Measurements from ENCODE around the gene NUP210.

NUP210 gene

GRCh38 chr3:13288732-13289718, 131.1 kb downstream of the NUP210 start:
- DNase-seq (ENCODE audit: low read depth): no peak

- DNase-seq (ENCODE audit: low read depth): no peak
Observed at GRCh38 chr3:13287833-13288232, 132.3 kb downstream of the NUP210 start.

DNA sequence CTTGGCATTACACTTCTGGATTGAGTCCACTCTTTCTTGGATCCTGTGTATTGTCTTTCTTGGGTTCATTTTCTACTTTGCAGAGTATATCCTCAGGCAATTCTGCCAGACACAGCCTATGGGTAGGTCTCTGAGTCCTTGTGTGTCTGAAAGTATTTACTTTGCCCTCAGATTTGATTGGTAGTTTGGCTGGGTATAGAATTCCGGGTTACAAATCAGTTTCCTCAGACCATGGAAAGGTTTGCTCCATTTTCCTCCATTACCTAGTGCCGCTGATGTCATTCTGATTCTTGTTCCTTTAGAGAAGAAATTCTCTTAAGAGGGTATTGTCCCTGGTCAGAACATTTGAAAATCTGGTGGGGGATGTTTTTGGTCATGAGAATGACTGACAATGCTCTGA, 133.2 kb downstream of the NUP210 start:
- no peak for DNase-seq (ENCODE audit: low read depth)

- DNase-seq (ENCODE audit: low read depth): no peak
Observed at GRCh38 chr3:13285007-13285567, 135.0 kb downstream of the NUP210 start.

- no peak for DNase-seq (ENCODE audit: low read depth)
Observed at GRCh38 chr3:13283877-13284264, 136.3 kb downstream of the NUP210 start.

DNA sequence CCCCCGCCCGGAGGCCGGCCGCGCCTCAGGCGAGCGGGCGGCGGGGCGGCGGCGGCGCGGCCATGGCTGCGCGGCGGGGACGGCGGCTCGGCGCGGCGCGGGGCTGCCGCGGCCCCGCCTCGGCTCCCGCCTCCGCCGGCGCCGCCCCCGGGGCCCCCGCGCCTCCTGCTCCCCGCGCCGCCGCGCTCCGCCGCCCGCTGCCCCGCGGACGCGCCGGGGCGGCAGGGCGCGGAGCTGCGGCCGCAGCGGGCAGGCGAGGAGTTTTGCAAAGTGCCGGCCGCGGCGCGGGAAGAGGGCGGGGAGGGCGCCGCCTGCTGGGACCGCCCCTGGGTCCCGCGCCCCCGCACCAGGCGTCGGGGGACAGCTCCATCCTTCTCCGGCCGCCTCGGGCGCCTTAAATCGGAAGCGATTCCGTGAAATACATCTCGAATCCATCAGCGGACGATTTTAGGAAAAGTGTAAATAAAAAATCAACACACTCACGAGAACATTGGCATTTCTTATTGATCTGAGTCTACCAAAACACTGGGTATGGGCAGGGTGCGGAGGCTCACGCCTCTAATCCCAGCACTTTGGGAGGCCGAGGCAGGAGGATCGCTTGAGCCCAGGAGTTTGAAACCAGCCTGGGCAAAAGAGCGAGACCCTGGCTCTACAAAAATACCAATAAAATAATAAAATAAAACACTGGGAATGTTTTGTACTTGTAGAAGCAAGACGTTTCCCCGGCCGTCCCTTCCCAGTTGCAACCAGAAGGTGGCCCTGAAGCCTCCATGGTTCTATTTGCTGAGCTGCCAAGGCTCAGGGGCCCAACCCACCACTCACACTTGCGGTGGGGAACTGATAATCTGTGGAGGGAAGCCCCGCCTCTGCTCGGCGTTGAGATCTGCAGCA, 136.9 kb downstream of the NUP210 start:
- no peak for DNase-seq (ENCODE audit: low read depth)

- DNase-seq (ENCODE audit: low read depth): no peak
Observed at GRCh38 chr3:13282358-13282985, 137.7 kb downstream of the NUP210 start.

DNA sequence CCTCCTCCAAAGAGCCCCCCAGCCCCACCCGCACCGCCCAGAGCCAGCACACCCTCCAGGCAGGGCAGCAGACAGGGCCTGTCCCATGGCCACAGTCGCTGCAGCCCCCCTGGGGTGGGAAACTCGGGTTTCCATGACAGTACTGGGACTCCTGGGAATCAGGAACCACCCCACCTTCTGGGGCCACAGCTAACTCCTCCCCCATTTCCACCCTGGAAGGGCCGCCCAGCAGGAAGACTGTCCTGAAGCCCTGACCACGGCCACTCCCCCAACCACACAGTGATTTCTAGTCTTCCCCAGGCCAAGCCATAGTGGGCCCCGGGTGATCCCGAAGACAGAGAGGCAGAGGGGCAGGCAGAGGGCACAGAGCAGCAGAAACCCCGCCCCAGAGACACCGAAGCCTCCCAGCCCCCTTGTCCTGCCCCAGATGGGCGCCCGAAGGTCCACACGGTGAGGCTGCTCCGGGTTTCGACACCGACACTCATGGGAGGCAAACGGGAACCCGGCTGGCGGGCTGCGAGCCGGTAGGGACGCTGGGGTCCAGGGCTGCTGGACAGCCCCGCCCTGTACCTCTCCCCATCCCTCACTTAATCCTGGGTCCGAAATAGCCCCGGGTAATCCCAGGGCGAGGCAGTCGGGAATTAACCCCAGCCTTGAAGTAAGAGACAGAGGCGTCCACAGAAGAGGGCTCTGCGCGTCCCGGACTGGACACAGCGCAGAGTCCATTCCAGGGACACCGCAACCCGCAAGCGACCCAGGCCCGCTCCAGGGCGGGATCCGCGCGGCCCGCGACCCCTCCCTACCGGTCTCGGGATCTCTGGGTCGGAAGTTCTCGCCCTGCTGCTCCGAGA, 138.4 kb downstream of the NUP210 start:
- no peak for DNase-seq (ENCODE audit: low read depth)

DNA sequence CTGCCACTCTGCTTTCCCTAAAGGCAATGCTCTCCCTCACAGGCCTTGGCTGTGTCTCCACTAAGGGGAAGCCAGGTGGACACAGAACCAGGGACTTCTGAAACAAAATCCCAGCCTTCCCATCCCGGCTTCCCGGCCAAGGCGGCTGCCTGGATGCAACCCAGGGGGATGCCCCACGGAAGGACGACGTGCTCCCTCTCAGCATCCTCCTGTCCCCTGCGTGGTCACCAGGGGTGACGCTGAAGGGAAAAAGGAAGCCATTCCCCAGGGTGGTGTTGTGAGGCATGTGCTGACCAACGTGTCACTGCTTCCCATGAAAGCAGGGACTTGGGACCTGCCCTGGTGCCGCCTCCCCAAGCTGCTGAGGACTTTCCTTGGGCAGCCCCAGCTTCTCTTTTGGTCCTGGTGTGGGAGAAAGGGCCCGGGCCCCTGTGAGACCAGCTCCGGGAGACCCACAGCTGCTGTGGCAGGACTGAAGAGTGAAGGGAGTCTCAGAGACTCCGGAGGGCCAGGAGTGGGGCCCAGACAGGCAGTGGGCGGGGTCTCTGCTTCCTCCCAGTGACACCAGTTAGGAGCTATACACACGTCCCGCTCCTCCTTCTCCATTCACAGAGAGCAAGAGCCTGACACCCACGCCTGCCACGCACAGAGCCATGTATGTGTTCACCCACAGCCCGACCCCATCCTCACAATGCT, 139.2 kb downstream of the NUP210 start:
- no peak for DNase-seq (ENCODE audit: low read depth)

DNA sequence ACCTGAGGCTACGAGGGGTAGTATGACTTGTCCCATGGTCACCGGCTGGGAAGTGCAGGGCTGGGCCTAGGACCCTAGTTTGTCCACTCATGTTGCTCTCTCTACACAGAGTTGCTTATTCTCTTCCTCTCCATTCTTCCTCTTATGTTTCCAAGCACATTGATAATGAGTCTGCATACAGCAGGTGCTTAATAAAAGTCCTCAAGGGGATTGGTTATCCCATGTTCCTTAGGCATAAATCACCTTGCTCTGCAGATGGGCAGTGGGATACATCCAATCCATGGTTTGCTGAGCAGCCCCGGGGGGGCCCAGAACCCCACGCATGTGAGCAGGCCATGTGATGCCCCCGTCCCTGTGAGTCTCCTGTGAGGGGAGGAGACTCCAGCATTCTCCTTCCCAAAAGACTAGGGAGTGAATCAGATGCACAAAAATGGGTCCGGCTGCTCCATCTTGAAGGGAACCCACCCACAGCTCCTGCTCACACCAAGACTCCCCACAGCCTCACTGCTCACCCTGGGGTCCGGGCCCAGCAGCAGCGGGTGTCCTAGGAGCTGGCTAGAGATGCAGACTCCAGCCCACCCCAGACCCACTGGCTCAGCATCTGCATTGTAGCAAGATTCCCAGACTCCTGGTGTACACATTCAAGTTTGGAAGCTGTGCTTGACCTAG, 139.9 kb downstream of the NUP210 start:
- DNase-seq (ENCODE audit: low read depth): no peak

- no peak for DNase-seq (ENCODE audit: low read depth)
Observed at GRCh38 chr3:13279532-13279910, 140.6 kb downstream of the NUP210 start.

- DNase-seq (ENCODE audit: low read depth): no peak
Observed at GRCh38 chr3:13278783-13279531, 141.2 kb downstream of the NUP210 start.

DNA sequence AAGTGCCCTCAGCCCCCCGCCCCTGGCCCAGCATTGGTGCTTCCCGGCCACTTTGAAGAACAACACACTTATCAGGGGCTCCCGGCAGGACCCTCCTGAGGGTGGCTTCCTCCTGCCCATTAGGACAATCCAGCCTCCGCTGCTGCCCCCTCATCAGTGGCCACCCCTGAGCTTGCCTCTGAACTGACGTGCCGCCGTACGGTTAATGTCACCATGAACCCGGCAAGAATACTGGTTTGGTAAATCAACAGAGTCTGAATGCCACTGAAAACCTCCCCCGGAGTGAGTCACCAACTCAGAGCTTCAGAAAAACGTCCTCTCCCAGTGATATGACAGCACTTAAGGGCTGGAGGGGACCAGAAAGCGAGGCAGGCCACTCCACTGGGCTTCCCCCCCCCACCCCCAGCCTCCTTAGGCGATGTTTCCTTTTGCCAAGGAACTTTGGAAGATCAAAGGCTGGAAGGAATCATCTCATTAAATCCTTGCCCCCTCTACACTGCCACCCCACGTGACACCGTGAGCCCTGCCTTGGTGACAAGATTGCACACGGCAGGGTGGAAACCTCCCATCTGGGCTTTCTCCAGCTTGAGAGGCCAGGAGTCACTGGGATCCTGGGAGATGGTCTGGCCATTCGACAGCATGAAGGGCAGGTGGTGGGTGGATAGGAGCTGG, 142.1 kb downstream of the NUP210 start:
- DNase-seq (ENCODE audit: low read depth): no peak

DNA sequence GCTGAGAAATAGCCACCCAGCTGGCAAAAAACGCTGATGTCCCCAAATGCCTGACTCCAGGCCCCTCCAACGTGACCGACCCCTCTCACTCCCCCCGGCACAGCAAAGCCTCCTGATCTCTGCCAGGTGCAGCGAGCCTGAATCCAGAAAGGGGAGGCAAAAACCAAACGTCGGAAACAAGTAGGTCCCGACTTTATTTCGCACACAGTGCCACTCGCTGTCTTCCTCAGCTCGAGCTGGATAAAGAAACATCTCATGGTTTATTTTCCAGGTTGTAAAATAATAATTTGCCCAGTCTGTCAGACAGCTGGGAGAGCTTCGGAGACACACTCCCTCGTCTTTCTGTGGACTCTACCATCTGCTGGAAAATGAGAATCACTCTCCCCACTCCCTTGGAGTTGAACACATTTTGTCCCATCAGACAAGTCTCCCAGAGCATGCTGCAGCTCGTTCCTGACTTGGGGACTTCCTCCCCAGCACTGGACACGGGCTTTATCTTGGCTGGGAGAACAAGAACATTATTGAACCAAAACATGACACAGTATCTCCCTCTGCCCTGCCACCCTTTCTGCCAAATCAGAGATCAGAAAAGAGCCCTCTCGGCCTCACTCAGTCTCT, 142.8 kb downstream of the NUP210 start:
- DNase-seq (ENCODE audit: low read depth): no peak

- no peak for DNase-seq (ENCODE audit: low read depth)
Observed at GRCh38 chr3:13276438-13277195, 143.5 kb downstream of the NUP210 start.

- no peak for DNase-seq (ENCODE audit: low read depth)
Observed at GRCh38 chr3:13275376-13276005, 144.6 kb downstream of the NUP210 start.
